Vagina (tissue), 2 donors: ENCODE results near the gene FERMT2.

Experiments used
- POLR2A ChIP-seq, 2 donors: fragments of 450-650 bp; IDR thresholded peaks; one replicate each; pipeline ENCODE4 v1.6.1; 2017; ENCODE audit warnings: antibody characterized with exemption in 2 of 2, mild to moderate bottlenecking in 2 of 2, moderate library complexity in 2 of 2
- TF ChIP-seq, protein P1 (sequence below), 3 experiments: fragments of 450-650 bp in 2 of 3; fragments of 200-600 bp in 1 of 3; sonication (generic) in 1 of 3; IDR thresholded peaks; one replicate each; pipeline ENCODE4 v1.5.1; 2017 to 2019; ENCODE audit warnings: antibody characterized with exemption in 3 of 3, mild to moderate bottlenecking in 2 of 3, moderate library complexity in 2 of 3

DNA sequence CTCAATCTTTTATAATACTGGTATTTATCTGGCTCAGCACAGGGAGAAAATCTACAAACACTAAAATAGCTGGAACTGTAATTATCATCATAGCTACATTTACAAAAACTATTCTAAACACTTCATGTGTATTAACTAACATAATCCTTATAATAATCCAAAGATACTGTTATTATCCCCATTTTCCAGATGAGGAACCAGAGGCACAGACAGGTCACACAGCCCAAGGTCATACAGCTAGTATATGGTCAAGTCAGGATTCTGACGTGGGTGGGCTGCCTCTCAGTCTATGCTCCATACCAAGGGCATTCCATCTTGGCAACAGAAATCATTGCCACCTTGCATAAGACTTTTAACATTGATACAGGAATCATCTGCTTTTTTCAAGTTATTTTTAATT, 11.4 kb downstream of the FERMT2 start:
- TF ChIP-seq, protein P1, sequence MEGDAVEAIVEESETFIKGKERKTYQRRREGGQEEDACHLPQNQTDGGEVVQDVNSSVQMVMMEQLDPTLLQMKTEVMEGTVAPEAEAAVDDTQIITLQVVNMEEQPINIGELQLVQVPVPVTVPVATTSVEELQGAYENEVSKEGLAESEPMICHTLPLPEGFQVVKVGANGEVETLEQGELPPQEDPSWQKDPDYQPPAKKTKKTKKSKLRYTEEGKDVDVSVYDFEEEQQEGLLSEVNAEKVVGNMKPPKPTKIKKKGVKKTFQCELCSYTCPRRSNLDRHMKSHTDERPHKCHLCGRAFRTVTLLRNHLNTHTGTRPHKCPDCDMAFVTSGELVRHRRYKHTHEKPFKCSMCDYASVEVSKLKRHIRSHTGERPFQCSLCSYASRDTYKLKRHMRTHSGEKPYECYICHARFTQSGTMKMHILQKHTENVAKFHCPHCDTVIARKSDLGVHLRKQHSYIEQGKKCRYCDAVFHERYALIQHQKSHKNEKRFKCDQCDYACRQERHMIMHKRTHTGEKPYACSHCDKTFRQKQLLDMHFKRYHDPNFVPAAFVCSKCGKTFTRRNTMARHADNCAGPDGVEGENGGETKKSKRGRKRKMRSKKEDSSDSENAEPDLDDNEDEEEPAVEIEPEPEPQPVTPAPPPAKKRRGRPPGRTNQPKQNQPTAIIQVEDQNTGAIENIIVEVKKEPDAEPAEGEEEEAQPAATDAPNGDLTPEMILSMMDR (IDR thresholded peaks at IDR 0.05): no peak
- no peak for TF ChIP-seq POLR2A (IDR thresholded peaks at IDR 0.05)
